Measurements from ENCODE around the gene DLAT.
"Not testable (repeated sequence)": the region's sequence is repeated elsewhere in the genome, so short reads cannot be mapped to it uniquely, and the experiment has no call there.

Gene DLAT

GRCh38 chr11:112024773-112025678, at the start of gene DLAT:
Gene DLAT, plus strand, starts transcription at chr11:112025408. Its CDS starts 65 bp downstream, at chr11:112025473.
- peak; percentile 76 to 98 (median 89) for DNase-seq
- intact Hi-C loops (cut with DNase I): no loop called here

- intact Hi-C loops (cut with DNase I): loop anchor here (2.0 to 5.0 kb wide), 2 partner anchors 37 to 99 kb away; partner anchors contain the start of genes CFAP68 and FDXACB1
Observed at GRCh38 chr11:111976119-111976766, 49.0 kb upstream of the DLAT start.

GRCh38 chr11:111976767-111977145, 48.5 kb upstream of the DLAT start:
- DNase-seq: peak in 4 of 10 donors; percentile 19 to 87 (median 55)
- intact Hi-C loops (cut with DNase I): loop anchor here (2.0 to 5.0 kb wide), 2 partner anchors 38 to 99 kb away; partner anchors contain the start of genes CFAP68 and FDXACB1

More at GRCh38 chr11:111976119-111976766, 49.0 kb upstream of the DLAT start:
- DNase-seq: no peak

- intact Hi-C loops (cut with DNase I): loop anchor here (2.0 to 5.0 kb wide), 2 partner anchors 39 to 100 kb away; partner anchors contain the start of genes CFAP68 and FDXACB1
- peak; percentile 62 to 94 (median 75) for DNase-seq
Observed at GRCh38 chr11:111977146-111978027, 47.8 kb upstream of the DLAT start.

- intact Hi-C loops (cut with DNase I): loop anchor here (5.0 kb wide), 1 partner anchor 101 kb away; the partner anchor contains the start of genes CFAP68 and FDXACB1
- peak; percentile 58 to 95 (median 73) for DNase-seq
Observed at GRCh38 chr11:111978028-111978771, 47.0 kb upstream of the DLAT start.

GRCh38 chr11:111980062-111980461, 45.1 kb upstream of the DLAT start:
- intact Hi-C loops (cut with DNase I): no loop called here
- no peak for DNase-seq

GRCh38 chr11:111981270-111981669, 43.9 kb upstream of the DLAT start:
- intact Hi-C loops (cut with DNase I): no loop called here
- no peak for DNase-seq

- peak in 8 of 10 donors; percentile 45 to 92 (median 53) for DNase-seq
- intact Hi-C loops (cut with DNase I): no loop called here
Observed at GRCh38 chr11:111982019-111982464, 43.2 kb upstream of the DLAT start.

- DNase-seq: no peak
- intact Hi-C loops (cut with DNase I): no loop called here
Observed at GRCh38 chr11:111982541-111983186, 42.5 kb upstream of the DLAT start.

- peak in 9 of 10 donors; percentile 38 to 95 (median 56) for DNase-seq
- intact Hi-C loops (cut with DNase I): no loop called here
Observed at GRCh38 chr11:111983187-111983986, 41.8 kb upstream of the DLAT start.

- intact Hi-C loops (cut with DNase I): no loop called here
- DNase-seq: no peak
Observed at GRCh38 chr11:111986589-111986988, 38.6 kb upstream of the DLAT start.

- intact Hi-C loops (cut with DNase I): no loop called here
- DNase-seq: no peak
Observed at GRCh38 chr11:111990381-111990780, 34.8 kb upstream of the DLAT start.

GRCh38 chr11:111992206-111992855, 32.9 kb upstream of the DLAT start:
- intact Hi-C loops (cut with DNase I): no loop called here

GRCh38 chr11:111996129-111996528, 29.1 kb upstream of the DLAT start:
- intact Hi-C loops (cut with DNase I): loop anchor here (1.0 kb wide), 1 partner anchor 117 kb away; the partner anchor contains the start of genes CFAP68 and FDXACB1
- DNase-seq: no peak

More at GRCh38 chr11:111992206-111992855, 32.9 kb upstream of the DLAT start:
- no peak for DNase-seq

- intact Hi-C loops (cut with DNase I): loop anchor here (1.0 kb wide), 1 partner anchor 117 kb away; the partner anchor contains the start of genes CFAP68 and FDXACB1
- DNase-seq: not testable (repeated sequence)
Observed at GRCh38 chr11:111996669-111997068, 28.5 kb upstream of the DLAT start.

GRCh38 chr11:111999111-111999510, 26.1 kb upstream of the DLAT start:
- intact Hi-C loops (cut with DNase I): no loop called here
- DNase-seq: no peak

GRCh38 chr11:112000703-112001102, 24.5 kb upstream of the DLAT start:
- no peak for DNase-seq
- intact Hi-C loops (cut with DNase I): no loop called here
